Nephron progenitor cell (in vitro differentiated cells): ENCODE measurements around the gene NCBP3.

Experiments
- DNase-seq: peaks from one replicate; pipeline ENCODE4 v3.0.0; 2021
- H3K27ac Mint-ChIP-seq: 2 replicates; pipeline ENCODE4 v1.8.0; 2021; ENCODE audit warnings: mild to moderate bottlenecking, moderate library complexity, mixed read lengths
- H3K27me3 Mint-ChIP-seq: 2 replicates; pipeline ENCODE4 v1.8.0; 2021; ENCODE audit warnings: mild to moderate bottlenecking, low read depth, mixed read lengths; ENCODE audit not compliant: poor library complexity
- H3K36me3 Mint-ChIP-seq: 2 replicates; pipeline ENCODE4 v1.8.0; 2021; ENCODE audit warnings: low read depth, mixed read lengths
- H3K4me1 Mint-ChIP-seq: 2 replicates; pipeline ENCODE4 v1.8.0; 2021; ENCODE audit warnings: mixed read lengths
- H3K4me3 Mint-ChIP-seq: 2 replicates; pipeline ENCODE4 v1.8.0; 2021; ENCODE audit warnings: mild to moderate bottlenecking, moderate library complexity, mixed read lengths
- H3K9me3 Mint-ChIP-seq: 2 replicates; pipeline ENCODE4 v1.8.0; 2021; ENCODE audit warnings: mild to moderate bottlenecking, moderate library complexity, mixed read lengths
- TF ChIP-seq, protein P1 (sequence below): fragments of 200-600 bp; sonication (generic); IDR thresholded peaks from 2 replicates; pipeline ENCODE4 v1.5.0; 2021; ENCODE audit warnings: antibody characterized with exemption

NCBP3 gene

DNA sequence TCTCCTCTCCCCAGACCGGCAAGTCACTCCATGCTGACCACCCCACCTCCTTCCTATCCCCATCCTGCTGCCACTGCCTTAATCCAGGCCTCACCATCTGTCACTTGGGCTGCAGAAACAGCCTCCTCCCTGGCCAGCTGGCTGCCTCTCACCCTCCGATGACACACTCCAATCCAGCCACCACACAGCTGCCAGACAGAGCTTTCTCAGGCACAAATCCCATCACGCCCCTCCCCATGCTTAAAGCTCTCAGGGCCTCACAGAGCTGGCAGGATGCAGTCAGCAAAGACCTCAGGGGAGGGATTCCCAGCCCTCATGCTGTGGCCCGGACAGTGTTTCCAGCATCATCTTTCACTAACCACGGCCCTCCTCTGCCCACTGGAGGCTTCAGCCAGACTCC, 33.1 kb upstream of the NCBP3 start:
- peak; percentile 37 for DNase-seq
- no peaks in the 10 kb centered on the region for H3K9me3 Mint-ChIP-seq
- H3K4me1 Mint-ChIP-seq, result peaks cover 13% of the 10 kb centered on the region
- peak overlapping the region; percentile 58 for H3K27ac Mint-ChIP-seq
- TF ChIP-seq, protein P1, sequence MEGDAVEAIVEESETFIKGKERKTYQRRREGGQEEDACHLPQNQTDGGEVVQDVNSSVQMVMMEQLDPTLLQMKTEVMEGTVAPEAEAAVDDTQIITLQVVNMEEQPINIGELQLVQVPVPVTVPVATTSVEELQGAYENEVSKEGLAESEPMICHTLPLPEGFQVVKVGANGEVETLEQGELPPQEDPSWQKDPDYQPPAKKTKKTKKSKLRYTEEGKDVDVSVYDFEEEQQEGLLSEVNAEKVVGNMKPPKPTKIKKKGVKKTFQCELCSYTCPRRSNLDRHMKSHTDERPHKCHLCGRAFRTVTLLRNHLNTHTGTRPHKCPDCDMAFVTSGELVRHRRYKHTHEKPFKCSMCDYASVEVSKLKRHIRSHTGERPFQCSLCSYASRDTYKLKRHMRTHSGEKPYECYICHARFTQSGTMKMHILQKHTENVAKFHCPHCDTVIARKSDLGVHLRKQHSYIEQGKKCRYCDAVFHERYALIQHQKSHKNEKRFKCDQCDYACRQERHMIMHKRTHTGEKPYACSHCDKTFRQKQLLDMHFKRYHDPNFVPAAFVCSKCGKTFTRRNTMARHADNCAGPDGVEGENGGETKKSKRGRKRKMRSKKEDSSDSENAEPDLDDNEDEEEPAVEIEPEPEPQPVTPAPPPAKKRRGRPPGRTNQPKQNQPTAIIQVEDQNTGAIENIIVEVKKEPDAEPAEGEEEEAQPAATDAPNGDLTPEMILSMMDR, result no peak
- H3K36me3 Mint-ChIP-seq, result peaks cover 8% of the 10 kb centered on the region
- H3K4me3 Mint-ChIP-seq, result no peak overlapping the region
- H3K27me3 Mint-ChIP-seq, result peaks cover 4% of the 10 kb centered on the region

DNA sequence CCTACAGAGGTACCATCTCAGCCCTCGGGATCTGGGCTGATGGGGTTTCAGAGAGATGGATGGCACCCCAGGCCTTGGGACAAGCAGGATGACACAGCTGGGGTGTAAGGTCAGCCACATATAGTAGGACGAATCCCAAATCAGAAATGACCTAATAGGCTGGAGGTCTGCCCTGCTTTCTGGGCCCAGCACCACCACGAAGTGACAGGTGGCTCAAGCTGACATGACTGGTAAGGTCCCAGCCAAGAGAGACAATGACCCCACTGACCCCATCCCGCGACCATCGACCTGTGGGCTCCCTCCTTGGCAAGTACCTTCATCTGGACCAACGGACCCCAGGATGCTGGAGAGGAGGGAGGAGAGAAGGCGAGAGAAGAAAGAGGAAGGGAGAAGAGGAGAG, 31.2 kb upstream of the NCBP3 start:
- Mint-ChIP-seq H3K4me3 (no peak overlapping the region), H3K27ac (no peak overlapping the region), H3K4me1 (peaks cover 13% of the 10 kb centered on the region), H3K27me3 (no peaks in the 10 kb centered on the region), H3K36me3 (peaks cover 24% of the 10 kb centered on the region), H3K9me3 (peaks cover 4% of the 10 kb centered on the region)
- TF ChIP-seq, protein P1, result no peak
- no peak for DNase-seq

DNA sequence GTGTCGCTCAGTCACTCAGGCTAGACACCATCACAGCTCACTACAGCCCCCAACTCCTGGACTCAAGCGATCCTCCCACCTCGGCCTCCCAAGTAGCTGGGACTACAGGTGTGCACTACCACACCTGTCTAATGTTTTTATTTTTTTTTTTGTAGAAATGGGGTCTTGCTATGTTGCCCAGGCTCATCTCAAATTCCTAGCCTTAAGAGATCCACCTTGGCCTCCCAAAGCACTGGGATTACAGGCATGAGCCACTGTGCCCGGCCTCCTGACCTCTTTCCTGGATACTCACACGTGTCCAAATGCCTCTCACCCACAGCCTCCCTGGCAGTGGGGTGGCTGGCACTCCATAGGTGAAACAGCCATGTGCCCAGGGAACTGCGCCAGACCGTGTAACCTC, 29.3 kb upstream of the NCBP3 start:
- H3K36me3 Mint-ChIP-seq, result peaks cover 30% of the 10 kb centered on the region

DNA sequence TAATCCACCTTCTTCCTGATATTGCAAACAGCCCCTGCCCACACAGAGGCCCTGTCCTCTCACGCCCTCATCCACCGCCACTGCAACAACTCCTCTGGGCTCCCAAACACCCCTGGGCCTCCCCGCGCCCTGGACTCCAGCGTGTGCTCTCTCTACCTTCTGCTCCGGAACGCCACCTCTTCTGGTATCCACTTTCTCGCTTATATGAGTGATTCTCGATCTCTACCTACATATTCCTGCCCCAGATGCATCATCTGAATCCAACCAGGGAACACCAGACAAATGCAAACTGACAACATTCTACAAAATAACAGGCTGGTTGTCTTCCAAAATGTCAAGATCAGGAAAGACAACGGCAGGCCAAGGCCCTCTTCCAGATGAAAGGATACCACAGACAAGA, 27.8 kb upstream of the NCBP3 start:
- Mint-ChIP-seq H3K9me3 (peaks cover 4% of the 10 kb centered on the region), H3K27ac (peak overlapping the region; percentile 33), H3K4me1 (peaks cover 7% of the 10 kb centered on the region), H3K4me3 (peak overlapping the region; percentile 4), H3K27me3 (peaks cover 3% of the 10 kb centered on the region), H3K36me3 (peaks cover 33% of the 10 kb centered on the region)
- DNase-seq, result no peak
- TF ChIP-seq, protein P1, result no peak

More for the DNA sequence above, 29.3 kb upstream of the NCBP3 start:
- H3K9me3 Mint-ChIP-seq, result peaks cover 4% of the 10 kb centered on the region
- DNase-seq, result no peak
- no peak overlapping the region for H3K4me3 Mint-ChIP-seq
- H3K27me3 Mint-ChIP-seq, result peaks cover 3% of the 10 kb centered on the region
- peaks cover 20% of the 10 kb centered on the region for H3K4me1 Mint-ChIP-seq
- TF ChIP-seq, protein P1, result no peak
- no peak overlapping the region for H3K27ac Mint-ChIP-seq

DNA sequence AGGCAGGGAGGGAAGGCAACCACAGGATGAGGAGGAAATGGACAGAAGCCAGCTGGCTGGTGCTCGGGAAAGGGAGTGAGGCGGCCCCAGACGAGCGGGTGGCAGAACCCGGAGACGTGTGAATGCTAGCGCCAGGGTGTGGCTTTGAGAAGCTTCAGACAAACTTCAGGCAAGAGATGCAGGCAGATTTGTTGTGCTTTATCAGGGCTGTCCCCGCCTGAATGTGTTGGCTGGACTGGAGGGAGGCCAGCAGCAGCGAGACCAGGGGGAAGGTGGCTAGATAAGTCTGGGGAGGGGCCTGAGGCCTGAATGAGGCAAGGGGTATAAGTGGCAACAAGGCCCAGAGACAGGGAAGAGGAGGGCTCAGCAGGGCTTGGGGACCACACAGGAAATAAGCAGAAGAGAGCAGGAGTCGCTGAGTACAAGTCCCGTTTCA, 24.8 kb upstream of the NCBP3 start:
- peaks cover 25% of the 10 kb centered on the region for H3K4me1 Mint-ChIP-seq
- peak overlapping the region; percentile 40 for H3K27ac Mint-ChIP-seq
- peaks cover 32% of the 10 kb centered on the region for H3K36me3 Mint-ChIP-seq
- no peak for DNase-seq
- no peak overlapping the region for H3K4me3 Mint-ChIP-seq
- peaks cover 7% of the 10 kb centered on the region for H3K27me3 Mint-ChIP-seq
- TF ChIP-seq, protein P1, result no peak
- H3K9me3 Mint-ChIP-seq, result peaks cover 4% of the 10 kb centered on the region

DNA sequence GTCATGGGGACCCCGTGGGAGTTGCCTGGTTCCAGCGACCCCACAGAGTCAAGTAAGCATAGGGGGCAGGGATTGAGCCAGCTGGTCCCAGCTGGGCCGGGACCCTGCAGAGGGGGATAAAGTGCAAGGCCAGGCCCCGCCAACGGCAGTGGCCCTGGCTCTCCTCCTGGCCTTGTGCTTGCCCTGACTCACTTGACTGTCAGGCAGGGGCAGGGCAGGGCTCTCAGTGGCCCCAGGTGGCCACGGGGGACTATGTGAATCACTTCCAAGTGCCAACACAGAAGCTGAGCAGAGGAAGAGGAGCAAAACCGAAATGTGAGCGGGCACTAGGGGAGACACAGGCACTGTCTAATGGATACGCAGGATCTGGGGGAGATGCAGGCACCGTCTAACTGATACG, 21.6 kb upstream of the NCBP3 start:
- TF ChIP-seq, protein P1, result no peak

More for the DNA sequence above, 21.6 kb upstream of the NCBP3 start:
- Mint-ChIP-seq H3K36me3 (peaks cover 9% of the 10 kb centered on the region), H3K27me3 (peaks cover 7% of the 10 kb centered on the region), H3K4me3 (no peak overlapping the region), H3K9me3 (no peaks in the 10 kb centered on the region), H3K27ac (peak overlapping the region; percentile 54), H3K4me1 (peaks cover 26% of the 10 kb centered on the region)
- no peak for DNase-seq
